GM12872 (cell line): Measurements from ENCODE around the gene RNF225.

Source experiments
- TF ChIP-seq, protein P1 (sequence below): IDR thresholded peaks from 3 replicates; pipeline ENCODE4 v1.5.1; 2011; ENCODE audit warnings: low read depth, mild to moderate bottlenecking, low read length, moderate library complexity; ENCODE audit not compliant: insufficient read depth

RNF225 gene

GRCh38 chr19:58351990-58352755 is 43.3 kb upstream of the RNF225 start:
- TF ChIP-seq, protein P1, sequence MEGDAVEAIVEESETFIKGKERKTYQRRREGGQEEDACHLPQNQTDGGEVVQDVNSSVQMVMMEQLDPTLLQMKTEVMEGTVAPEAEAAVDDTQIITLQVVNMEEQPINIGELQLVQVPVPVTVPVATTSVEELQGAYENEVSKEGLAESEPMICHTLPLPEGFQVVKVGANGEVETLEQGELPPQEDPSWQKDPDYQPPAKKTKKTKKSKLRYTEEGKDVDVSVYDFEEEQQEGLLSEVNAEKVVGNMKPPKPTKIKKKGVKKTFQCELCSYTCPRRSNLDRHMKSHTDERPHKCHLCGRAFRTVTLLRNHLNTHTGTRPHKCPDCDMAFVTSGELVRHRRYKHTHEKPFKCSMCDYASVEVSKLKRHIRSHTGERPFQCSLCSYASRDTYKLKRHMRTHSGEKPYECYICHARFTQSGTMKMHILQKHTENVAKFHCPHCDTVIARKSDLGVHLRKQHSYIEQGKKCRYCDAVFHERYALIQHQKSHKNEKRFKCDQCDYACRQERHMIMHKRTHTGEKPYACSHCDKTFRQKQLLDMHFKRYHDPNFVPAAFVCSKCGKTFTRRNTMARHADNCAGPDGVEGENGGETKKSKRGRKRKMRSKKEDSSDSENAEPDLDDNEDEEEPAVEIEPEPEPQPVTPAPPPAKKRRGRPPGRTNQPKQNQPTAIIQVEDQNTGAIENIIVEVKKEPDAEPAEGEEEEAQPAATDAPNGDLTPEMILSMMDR = no peak

- TF ChIP-seq, protein P1 = no peak
These were observed 42.4 kb upstream of the RNF225 start, which contains the start of gene A1BG for GRCh38 chr19:58352760-58353671. Gene A1BG (minus strand): TSS chr19:58353492. CDS start chr19:58353437, 55 bp downstream.

DNA sequence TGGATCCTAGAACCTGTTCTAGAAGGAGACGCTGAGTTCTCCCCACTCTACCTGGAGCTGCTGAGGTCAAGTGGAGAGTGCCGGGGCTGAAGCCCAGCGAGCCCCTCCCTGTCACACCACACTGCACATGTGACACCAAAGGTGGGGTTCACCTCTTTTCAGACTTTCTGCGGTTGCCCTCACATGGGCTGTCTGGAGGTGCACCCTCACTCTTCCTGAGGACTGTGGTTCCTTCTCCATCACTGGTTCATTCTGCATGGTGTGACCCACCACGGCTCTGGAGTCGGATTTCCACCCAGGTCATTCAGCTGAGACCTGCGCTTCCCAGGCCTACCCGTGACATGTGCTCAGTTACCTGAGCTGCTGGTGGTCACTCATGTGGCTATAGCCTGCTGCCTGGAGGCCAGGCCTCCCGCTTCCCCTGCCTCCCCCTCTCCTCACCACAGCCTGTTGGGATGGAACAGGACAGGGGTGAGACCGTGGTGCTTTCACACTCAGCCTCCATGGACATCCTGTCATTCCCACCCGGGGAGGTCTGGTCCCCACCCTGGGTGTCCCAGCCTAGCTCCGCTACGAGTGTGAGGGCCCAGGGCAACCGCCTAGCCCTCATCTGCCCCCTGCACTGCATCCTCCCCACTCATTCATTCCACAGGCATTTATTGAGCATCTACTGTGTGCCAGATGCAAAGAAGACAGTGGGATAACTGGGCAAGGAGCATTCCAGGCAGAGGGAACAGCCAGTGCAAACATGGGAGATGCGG is 41.6 kb upstream of the RNF225 start:
- TF ChIP-seq, protein P1 = no peak

GRCh38 chr19:58354478-58355030 is 40.9 kb upstream of the RNF225 start:
- TF ChIP-seq, protein P1 = no peak

- TF ChIP-seq, protein P1 = no peak
These were observed 40.1 kb upstream of the RNF225 start for GRCh38 chr19:58355215-58355796.

DNA sequence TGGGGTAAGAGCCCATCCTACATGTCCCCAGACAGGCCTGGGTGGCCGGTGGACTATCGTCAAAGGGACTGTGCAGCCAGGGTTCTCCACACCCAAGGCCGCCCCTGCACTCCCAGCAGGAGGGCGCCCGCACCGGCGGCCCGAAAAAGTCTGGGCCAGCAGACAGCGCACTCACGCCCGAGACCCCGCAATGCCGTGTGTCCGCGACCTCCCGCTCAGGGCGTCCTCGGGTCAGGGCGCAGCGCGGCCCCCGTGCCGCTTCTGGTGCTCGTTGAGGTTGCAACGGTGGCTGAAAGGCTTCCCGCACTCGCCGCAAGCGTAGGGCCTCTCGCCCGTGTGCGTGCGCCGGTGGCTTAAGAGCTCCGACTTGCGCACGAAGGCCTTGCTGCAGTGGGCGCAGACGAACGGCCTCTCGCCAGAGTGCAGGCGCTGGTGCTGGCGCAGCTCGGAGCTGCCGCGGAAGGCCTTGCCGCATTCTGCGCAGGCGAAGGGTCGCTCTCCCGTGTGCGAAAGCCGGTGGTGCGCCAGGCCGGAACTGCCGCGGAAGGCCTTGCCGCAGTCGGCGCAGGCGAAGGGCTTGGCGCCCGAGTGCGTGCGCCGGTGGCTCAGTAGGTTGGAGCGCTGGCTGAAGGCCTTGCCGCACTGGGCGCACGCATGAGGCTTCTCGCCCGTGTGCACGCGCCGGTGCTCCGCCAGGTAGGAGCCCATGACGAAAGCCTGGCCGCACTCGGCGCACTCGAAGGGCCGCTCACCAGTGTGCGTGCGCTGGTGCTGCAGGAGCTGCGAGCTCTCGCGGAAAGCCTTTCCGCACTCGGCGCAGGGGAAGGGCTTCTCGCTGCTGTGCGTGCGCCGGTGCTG is 39.3 kb upstream of the RNF225 start:
- TF ChIP-seq, protein P1 = no peak
